ENCODE measurements around the gene IFNAR1.
"Not testable (repeated sequence)": the region's sequence is repeated elsewhere in the genome, so short reads cannot be mapped to it uniquely, and the experiment has no call there.

Gene IFNAR1

GRCh38 chr21:33308586-33309490 lies 15.9 kb upstream of the IFNAR1 start:
- no peak for DNase-seq (ENCODE audit: low read depth in 2 of 2)

GRCh38 chr21:33309778-33310177 lies 15.0 kb upstream of the IFNAR1 start:
- no peak for DNase-seq (ENCODE audit: low read depth in 2 of 2)

- DNase-seq (ENCODE audit: low read depth in 2 of 2), result no peak
These were observed 12.6 kb upstream of the IFNAR1 start for GRCh38 chr21:33312121-33312520.

- DNase-seq (ENCODE audit: low read depth in 2 of 2), result no peak
These were observed 11.6 kb upstream of the IFNAR1 start for GRCh38 chr21:33313183-33313582.

- DNase-seq (ENCODE audit: low read depth in 2 of 2), result no peak
These were observed 11.2 kb upstream of the IFNAR1 start for GRCh38 chr21:33313611-33314010.

- no peak for DNase-seq (ENCODE audit: low read depth in 2 of 2)
These were observed 10.7 kb upstream of the IFNAR1 start for GRCh38 chr21:33314111-33314510.

- no peak for DNase-seq (ENCODE audit: low read depth in 2 of 2)
These were observed 8.6 kb upstream of the IFNAR1 start for GRCh38 chr21:33315946-33316710.

GRCh38 chr21:33317145-33317544 lies 7.6 kb upstream of the IFNAR1 start:
- DNase-seq (ENCODE audit: low read depth in 2 of 2), result no peak

- no peak for DNase-seq (ENCODE audit: low read depth in 2 of 2)
These were observed 6.8 kb upstream of the IFNAR1 start for GRCh38 chr21:33317786-33318486.

- DNase-seq (ENCODE audit: low read depth in 2 of 2), result not testable (repeated sequence)
These were observed 3.8 kb upstream of the IFNAR1 start for GRCh38 chr21:33321005-33321404.

- DNase-seq (ENCODE audit: low read depth in 2 of 2), result not testable (repeated sequence)
These were observed 1.2 kb upstream of the IFNAR1 start for GRCh38 chr21:33323610-33324009.

GRCh38 chr21:33325222-33326067 lies 675 bp downstream of the IFNAR1 start:
- DNase-seq (ENCODE audit: low read depth in 2 of 2), result peak; percentile 48 to 50

GRCh38 chr21:33327326-33327725 lies 2.6 kb downstream of the IFNAR1 start:
- DNase-seq (ENCODE audit: low read depth in 2 of 2), result no peak

GRCh38 chr21:33327792-33328433 lies 3.1 kb downstream of the IFNAR1 start:
- DNase-seq (ENCODE audit: low read depth in 2 of 2), result no peak

- DNase-seq (ENCODE audit: low read depth in 2 of 2), result no peak
These were observed 6.0 kb downstream of the IFNAR1 start for GRCh38 chr21:33330726-33331125.

- DNase-seq (ENCODE audit: low read depth in 2 of 2), result no peak
These were observed 7.4 kb downstream of the IFNAR1 start for GRCh38 chr21:33332143-33332542.

- no peak for DNase-seq (ENCODE audit: low read depth in 2 of 2)
These were observed 9.4 kb downstream of the IFNAR1 start for GRCh38 chr21:33334191-33334590.

- DNase-seq (ENCODE audit: low read depth in 2 of 2), result no peak
These were observed 10.1 kb downstream of the IFNAR1 start for GRCh38 chr21:33334824-33335223.

- DNase-seq (ENCODE audit: low read depth in 2 of 2), result no peak
These were observed 14.4 kb downstream of the IFNAR1 start for GRCh38 chr21:33339135-33339534.

- no peak for DNase-seq (ENCODE audit: low read depth in 2 of 2)
These were observed 15.1 kb downstream of the IFNAR1 start for GRCh38 chr21:33339918-33340317.

- DNase-seq (ENCODE audit: low read depth in 2 of 2), result no peak
These were observed 21.0 kb downstream of the IFNAR1 start for GRCh38 chr21:33345751-33346238.
